Neural cell (in vitro differentiated cells): ENCODE measurements around the gene ARNT2.

ENCODE experiments used
- CTCF ChIP-seq: fragments of 450-650 bp; IDR thresholded peaks from 2 replicates; pipeline ENCODE4 v1.5.1; 2014; ENCODE audit warnings: antibody characterized with exemption, mild to moderate bottlenecking, moderate library complexity; ENCODE audit not compliant: poor library complexity, severe bottlenecking
- EZH2 ChIP-seq: fragments of 200-600, 300-800 bp; shearing (Covaris generic), sonication (generic); IDR thresholded peaks from 2 replicates; pipeline ENCODE4 v1.6.1; 2014; ENCODE audit warnings: antibody characterized with exemption, low read length, borderline replicate concordance, mild to moderate bottlenecking; ENCODE audit not compliant: insufficient read depth, poor library complexity, severe bottlenecking
- MXI1 ChIP-seq: fragments of 450-650 bp; conservative IDR thresholded peaks from 2 replicates; pipeline ENCODE4 v1.6.1; 2014; ENCODE audit warnings: antibody characterized with exemption, mild to moderate bottlenecking; ENCODE audit not compliant: poor library complexity, severe bottlenecking
- POLR2AphosphoS5 ChIP-seq: IDR thresholded peaks from 2 replicates; pipeline ENCODE4 v1.6.1; 2012
- RAD21 ChIP-seq: fragments of 450-650 bp; conservative IDR thresholded peaks from 2 replicates; pipeline ENCODE4 v1.6.1; 2014; ENCODE audit warnings: antibody characterized with exemption, mild to moderate bottlenecking, moderate library complexity
- TAF1 ChIP-seq: IDR thresholded peaks from 2 replicates; pipeline ENCODE4 v1.6.1; 2012; ENCODE audit warnings: low read depth

GRCh38 chr15:80593486-80594030 is 189.4 kb downstream of the ARNT2 start:
- no peak for TF ChIP-seq CTCF
- no peak for TF ChIP-seq EZH2
- TF ChIP-seq MXI1, result no peak
- TF ChIP-seq POLR2AphosphoS5, result no peak
- TF ChIP-seq RAD21, result no peak
- TF ChIP-seq TAF1, result no peak
